Stimulated activated CD4-positive, alpha-beta T cell treated with anti-CD3 and anti-CD28 coated beads, TNF-alpha, amount 100 ng/mL, for 24 hours (primary cell): ENCODE measurements around the gene ORAI1.
"Not testable (repeated sequence)": the region's sequence is repeated elsewhere in the genome, so short reads cannot be mapped to it uniquely, and the experiment has no call there.

Experiments
- DNase-seq, 3 experiments: peaks; one replicate each; pipeline ENCODE4 v3.0.0-alpha.2; 2020; ENCODE audit warnings: low read depth in 3 of 3

The ORAI1 gene

GRCh38 chr12:121603581-121603980, 22.7 kb upstream of the ORAI1 start:
- DNase-seq: no peak

- no peak for DNase-seq
These were observed 18.0 kb upstream of the ORAI1 start for GRCh38 chr12:121608301-121608700.

GRCh38 chr12:121610239-121611149, 15.8 kb upstream of the ORAI1 start:
- DNase-seq: no peak

GRCh38 chr12:121611306-121611705, 15.0 kb upstream of the ORAI1 start:
- DNase-seq: peak in 1 of 3 experiments; percentile 38

GRCh38 chr12:121613462-121613861, 12.9 kb upstream of the ORAI1 start:
- no peak for DNase-seq

- no peak for DNase-seq
These were observed 11.4 kb upstream of the ORAI1 start for GRCh38 chr12:121614872-121615467.

- no peak for DNase-seq
These were observed 7.6 kb upstream of the ORAI1 start for GRCh38 chr12:121618659-121619233.

- DNase-seq: no peak
These were observed 5.9 kb upstream of the ORAI1 start for GRCh38 chr12:121620333-121620891.

- DNase-seq: peak; percentile 79 to 92 (median 80)
These were observed 717 bp downstream of the ORAI1 start for GRCh38 chr12:121626853-121627640.

- DNase-seq: no peak
These were observed 1.7 kb downstream of the ORAI1 start for GRCh38 chr12:121628037-121628436.

GRCh38 chr12:121628536-121628935, 2.2 kb downstream of the ORAI1 start:
- DNase-seq: no peak

- DNase-seq: no peak
These were observed 4.5 kb downstream of the ORAI1 start for GRCh38 chr12:121630791-121631355.

- DNase-seq: no peak
These were observed 6.0 kb downstream of the ORAI1 start for GRCh38 chr12:121632069-121632970.

GRCh38 chr12:121633833-121634196, 7.5 kb downstream of the ORAI1 start:
- DNase-seq: not testable (repeated sequence)

- no peak for DNase-seq
These were observed 8.5 kb downstream of the ORAI1 start for GRCh38 chr12:121634836-121635235.

GRCh38 chr12:121637231-121637914, 11.0 kb downstream of the ORAI1 start:
- DNase-seq: peak in 1 of 3 experiments; percentile 54

GRCh38 chr12:121638298-121639202, 12.2 kb downstream of the ORAI1 start:
- no peak for DNase-seq

GRCh38 chr12:121641343-121641630, 15.0 kb downstream of the ORAI1 start:
- no peak for DNase-seq
